ENCODE data around the gene ATP6V0A4. TPM values are rescaled to one million over a fixed set of nuclear protein-coding genes. Genes with fewer than 3 reads are reported as not detected.

Gene ATP6V0A4
- total RNA-seq, 1 experiment from 2014 or later: not detected

DNA sequence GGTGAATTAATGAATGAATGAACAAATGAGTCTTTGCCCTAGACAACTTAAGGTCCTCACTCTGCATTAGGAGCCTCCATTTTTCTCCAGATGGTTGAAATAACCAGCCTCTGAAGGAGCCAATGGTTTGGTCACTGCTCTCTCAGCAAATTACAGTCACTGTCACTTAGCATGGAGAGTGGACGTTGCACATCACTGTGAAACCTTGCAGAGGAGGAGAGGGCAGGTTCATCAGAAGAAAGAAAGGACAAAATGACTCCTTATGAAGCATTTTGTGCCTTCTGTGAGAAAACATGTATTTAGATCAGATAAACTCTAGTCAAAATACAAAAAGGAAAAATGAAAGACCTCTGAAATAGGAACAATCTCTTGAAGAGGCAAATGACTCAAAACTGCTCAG lies 6.6 kb upstream of the ATP6V0A4 start:
- intact Hi-C loops (cut with micrococcal nuclease): no loop called here
- POLR2A ChIA-PET: no interaction called here
- no TSS peak for BruUV-seq (replicated peaks)

More for the DNA sequence above, 6.6 kb upstream of the ATP6V0A4 start:
- H4K20me1 ChIP-seq (ENCODE audit: insufficient read depth): no peaks in the 10 kb centered on the region
- no peak overlapping the region for H3K4me2 ChIP-seq (ENCODE audit: low read length)
- H3K79me2 ChIP-seq (ENCODE audit: insufficient read depth, low read length): no peaks in the 10 kb centered on the region
- no peak overlapping the region for H3K27ac ChIP-seq (ENCODE audit: low read depth, low read length)
- no peaks in the 10 kb centered on the region for H3K4me1 ChIP-seq (ENCODE audit: control insufficient read depth in 1 of 2, insufficient read depth in 2 of 2, low read length in 2 of 2)
- ATAC-seq (no peak), DNase-seq (ENCODE audit: low read depth, low spot score) (no peak)
- no peak overlapping the region for H3K4me3 ChIP-seq (replicated peaks in 1 of 2; ENCODE audit: low read depth in 1 of 2, low read length in 2 of 2)
- no peaks in the 10 kb centered on the region for H3K9me3 ChIP-seq (ENCODE audit: control insufficient read depth in 1 of 2, insufficient read depth in 1 of 2, low read depth in 1 of 2, low read length in 2 of 2)
- RAD21 ChIA-PET (ENCODE audit: low non-redundant PET in 1 of 2, low total read pairs in 2 of 2, uncharacterized antibody in 2 of 2, unreplicated experiment in 2 of 2): no interaction called here
- no peak overlapping the region for H3K9ac ChIP-seq (ENCODE audit: low read length)
- no peaks in the 10 kb centered on the region for H3K9me2 ChIP-seq (ENCODE audit: insufficient read depth)
- CTCF ChIA-PET: no interaction called here
- no peak overlapping the region for H2AFZ ChIP-seq (ENCODE audit: low read depth, low read length, poor library complexity, severe bottlenecking)
- TF ChIP-seq, protein P1, sequence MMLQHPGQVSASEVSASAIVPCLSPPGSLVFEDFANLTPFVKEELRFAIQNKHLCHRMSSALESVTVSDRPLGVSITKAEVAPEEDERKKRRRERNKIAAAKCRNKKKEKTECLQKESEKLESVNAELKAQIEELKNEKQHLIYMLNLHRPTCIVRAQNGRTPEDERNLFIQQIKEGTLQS (IDR thresholded peaks at IDR 0.05): no peak
- TF ChIP-seq, protein P2, sequence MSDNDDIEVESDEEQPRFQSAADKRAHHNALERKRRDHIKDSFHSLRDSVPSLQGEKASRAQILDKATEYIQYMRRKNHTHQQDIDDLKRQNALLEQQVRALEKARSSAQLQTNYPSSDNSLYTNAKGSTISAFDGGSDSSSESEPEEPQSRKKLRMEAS (IDR thresholded peaks at IDR 0.05): no peak
- TF ChIP-seq EGR1 (IDR thresholded peaks at IDR 0.05; ENCODE audit: low read depth): no peak
- no peak for TF ChIP-seq ZFX (IDR thresholded peaks at IDR 0.05)
- no peak for TF ChIP-seq ELF1 (IDR thresholded peaks at IDR 0.05; ENCODE audit: borderline replicate concordance, low read depth)
- TF ChIP-seq FOSL1 (IDR thresholded peaks at IDR 0.05; ENCODE audit: low read depth): no peak
- TF ChIP-seq POLR2AphosphoS5 (IDR thresholded peaks at IDR 0.05; ENCODE audit: low read depth, low read length): no peak
- TF ChIP-seq JUND (IDR thresholded peaks at IDR 0.05): no peak
- no peak for TF ChIP-seq CEBPB (IDR thresholded peaks at IDR 0.05; ENCODE audit: low read depth)
- TF ChIP-seq, protein P3, sequence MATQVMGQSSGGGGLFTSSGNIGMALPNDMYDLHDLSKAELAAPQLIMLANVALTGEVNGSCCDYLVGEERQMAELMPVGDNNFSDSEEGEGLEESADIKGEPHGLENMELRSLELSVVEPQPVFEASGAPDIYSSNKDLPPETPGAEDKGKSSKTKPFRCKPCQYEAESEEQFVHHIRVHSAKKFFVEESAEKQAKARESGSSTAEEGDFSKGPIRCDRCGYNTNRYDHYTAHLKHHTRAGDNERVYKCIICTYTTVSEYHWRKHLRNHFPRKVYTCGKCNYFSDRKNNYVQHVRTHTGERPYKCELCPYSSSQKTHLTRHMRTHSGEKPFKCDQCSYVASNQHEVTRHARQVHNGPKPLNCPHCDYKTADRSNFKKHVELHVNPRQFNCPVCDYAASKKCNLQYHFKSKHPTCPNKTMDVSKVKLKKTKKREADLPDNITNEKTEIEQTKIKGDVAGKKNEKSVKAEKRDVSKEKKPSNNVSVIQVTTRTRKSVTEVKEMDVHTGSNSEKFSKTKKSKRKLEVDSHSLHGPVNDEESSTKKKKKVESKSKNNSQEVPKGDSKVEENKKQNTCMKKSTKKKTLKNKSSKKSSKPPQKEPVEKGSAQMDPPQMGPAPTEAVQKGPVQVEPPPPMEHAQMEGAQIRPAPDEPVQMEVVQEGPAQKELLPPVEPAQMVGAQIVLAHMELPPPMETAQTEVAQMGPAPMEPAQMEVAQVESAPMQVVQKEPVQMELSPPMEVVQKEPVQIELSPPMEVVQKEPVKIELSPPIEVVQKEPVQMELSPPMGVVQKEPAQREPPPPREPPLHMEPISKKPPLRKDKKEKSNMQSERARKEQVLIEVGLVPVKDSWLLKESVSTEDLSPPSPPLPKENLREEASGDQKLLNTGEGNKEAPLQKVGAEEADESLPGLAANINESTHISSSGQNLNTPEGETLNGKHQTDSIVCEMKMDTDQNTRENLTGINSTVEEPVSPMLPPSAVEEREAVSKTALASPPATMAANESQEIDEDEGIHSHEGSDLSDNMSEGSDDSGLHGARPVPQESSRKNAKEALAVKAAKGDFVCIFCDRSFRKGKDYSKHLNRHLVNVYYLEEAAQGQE (IDR thresholded peaks at IDR 0.05; ENCODE audit: low read depth): no peak
- no peak for TF ChIP-seq SRF (IDR thresholded peaks at IDR 0.05; ENCODE audit: low read depth)
- TF ChIP-seq, protein P4, sequence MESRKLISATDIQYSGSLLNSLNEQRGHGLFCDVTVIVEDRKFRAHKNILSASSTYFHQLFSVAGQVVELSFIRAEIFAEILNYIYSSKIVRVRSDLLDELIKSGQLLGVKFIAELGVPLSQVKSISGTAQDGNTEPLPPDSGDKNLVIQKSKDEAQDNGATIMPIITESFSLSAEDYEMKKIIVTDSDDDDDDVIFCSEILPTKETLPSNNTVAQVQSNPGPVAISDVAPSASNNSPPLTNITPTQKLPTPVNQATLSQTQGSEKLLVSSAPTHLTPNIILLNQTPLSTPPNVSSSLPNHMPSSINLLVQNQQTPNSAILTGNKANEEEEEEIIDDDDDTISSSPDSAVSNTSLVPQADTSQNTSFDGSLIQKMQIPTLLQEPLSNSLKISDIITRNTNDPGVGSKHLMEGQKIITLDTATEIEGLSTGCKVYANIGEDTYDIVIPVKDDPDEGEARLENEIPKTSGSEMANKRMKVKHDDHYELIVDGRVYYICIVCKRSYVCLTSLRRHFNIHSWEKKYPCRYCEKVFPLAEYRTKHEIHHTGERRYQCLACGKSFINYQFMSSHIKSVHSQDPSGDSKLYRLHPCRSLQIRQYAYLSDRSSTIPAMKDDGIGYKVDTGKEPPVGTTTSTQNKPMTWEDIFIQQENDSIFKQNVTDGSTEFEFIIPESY (IDR thresholded peaks at IDR 0.05; ENCODE audit: extremely low read depth, insufficient replicate concordance, low read length): no peak
- no peak for TF ChIP-seq CBX3 (IDR thresholded peaks at IDR 0.05; ENCODE audit: low read depth)
- TF ChIP-seq, protein P5, sequence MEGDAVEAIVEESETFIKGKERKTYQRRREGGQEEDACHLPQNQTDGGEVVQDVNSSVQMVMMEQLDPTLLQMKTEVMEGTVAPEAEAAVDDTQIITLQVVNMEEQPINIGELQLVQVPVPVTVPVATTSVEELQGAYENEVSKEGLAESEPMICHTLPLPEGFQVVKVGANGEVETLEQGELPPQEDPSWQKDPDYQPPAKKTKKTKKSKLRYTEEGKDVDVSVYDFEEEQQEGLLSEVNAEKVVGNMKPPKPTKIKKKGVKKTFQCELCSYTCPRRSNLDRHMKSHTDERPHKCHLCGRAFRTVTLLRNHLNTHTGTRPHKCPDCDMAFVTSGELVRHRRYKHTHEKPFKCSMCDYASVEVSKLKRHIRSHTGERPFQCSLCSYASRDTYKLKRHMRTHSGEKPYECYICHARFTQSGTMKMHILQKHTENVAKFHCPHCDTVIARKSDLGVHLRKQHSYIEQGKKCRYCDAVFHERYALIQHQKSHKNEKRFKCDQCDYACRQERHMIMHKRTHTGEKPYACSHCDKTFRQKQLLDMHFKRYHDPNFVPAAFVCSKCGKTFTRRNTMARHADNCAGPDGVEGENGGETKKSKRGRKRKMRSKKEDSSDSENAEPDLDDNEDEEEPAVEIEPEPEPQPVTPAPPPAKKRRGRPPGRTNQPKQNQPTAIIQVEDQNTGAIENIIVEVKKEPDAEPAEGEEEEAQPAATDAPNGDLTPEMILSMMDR (IDR thresholded peaks at IDR 0.05 in 2 of 3, conservative IDR thresholded peaks at IDR 0.05 in 1 of 3; ENCODE audit: borderline replicate concordance in 1 of 3, insufficient read depth in 1 of 3, low read depth in 2 of 3, low read length in 2 of 3): no peak
- TF ChIP-seq EZH2phosphoT487 (IDR thresholded peaks at IDR 0.05; ENCODE audit: borderline replicate concordance): no peak
- no peak for TF ChIP-seq POLR2A (IDR thresholded peaks at IDR 0.05; ENCODE audit: borderline replicate concordance, extremely low read depth, insufficient read depth, insufficient read length)
- TF ChIP-seq TCF7L2 (IDR thresholded peaks at IDR 0.05; ENCODE audit: borderline replicate concordance, extremely low read depth, insufficient read depth, insufficient read length): no peak
- TF ChIP-seq ZNF274 (IDR thresholded peaks at IDR 0.05; ENCODE audit: low read depth, low read length): no peak
- H3K36me3 ChIP-seq (ENCODE audit: control insufficient read depth in 1 of 2, insufficient read depth in 2 of 2, low read length in 2 of 2): no peaks in the 10 kb centered on the region
- H3K27me3 ChIP-seq (ENCODE audit: insufficient read depth, low read length): no peaks in the 10 kb centered on the region
